HG02970 (cell line): Measurements from ENCODE around the gene MYRF.

Experiments used
- ATAC-seq: cut with Tn5 transposase; IDR thresholded peaks from one replicate; pipeline ENCODE4 v1.9.1; 2021; ENCODE audit warnings: mild to moderate bottlenecking, moderate library complexity, moderate number of reproducible peaks; ENCODE audit not compliant: unreplicated experiment, low FRiP score

The MYRF gene

DNA sequence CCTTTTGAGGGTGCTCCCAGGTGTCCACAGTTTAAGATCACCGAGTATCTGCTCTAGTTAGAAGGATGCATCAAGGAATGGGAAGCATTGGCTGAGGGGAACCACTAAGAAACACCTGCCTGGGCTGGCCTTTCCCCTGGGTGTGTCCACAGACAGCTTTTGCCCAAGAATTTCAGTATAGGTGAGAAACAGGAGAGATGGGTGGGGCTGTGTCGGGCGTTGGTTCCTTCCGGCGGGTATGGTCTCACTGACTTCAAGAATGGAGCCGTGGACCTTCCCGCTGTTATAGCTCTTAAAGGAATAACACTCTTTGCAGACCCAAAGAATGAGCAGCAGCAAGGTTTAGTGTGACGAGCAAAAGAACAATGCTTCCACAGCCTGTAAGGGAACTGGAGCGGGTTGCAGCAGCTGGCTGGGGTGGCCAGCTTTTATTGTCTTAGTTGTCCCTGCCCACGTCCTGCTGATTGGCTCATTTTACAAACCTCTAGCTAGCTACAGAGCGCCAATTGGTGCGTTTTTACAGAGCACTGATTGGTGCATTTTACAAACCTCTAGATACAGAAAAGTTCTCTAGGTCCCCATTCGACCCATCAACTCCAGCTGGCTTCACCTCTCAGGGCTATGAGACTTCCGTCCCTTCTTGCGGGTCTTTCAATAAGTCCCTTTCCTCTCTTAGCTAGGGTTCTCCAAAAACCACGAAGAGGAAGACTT is 62.0 kb downstream of the MYRF start:
- no peak for ATAC-seq

DNA sequence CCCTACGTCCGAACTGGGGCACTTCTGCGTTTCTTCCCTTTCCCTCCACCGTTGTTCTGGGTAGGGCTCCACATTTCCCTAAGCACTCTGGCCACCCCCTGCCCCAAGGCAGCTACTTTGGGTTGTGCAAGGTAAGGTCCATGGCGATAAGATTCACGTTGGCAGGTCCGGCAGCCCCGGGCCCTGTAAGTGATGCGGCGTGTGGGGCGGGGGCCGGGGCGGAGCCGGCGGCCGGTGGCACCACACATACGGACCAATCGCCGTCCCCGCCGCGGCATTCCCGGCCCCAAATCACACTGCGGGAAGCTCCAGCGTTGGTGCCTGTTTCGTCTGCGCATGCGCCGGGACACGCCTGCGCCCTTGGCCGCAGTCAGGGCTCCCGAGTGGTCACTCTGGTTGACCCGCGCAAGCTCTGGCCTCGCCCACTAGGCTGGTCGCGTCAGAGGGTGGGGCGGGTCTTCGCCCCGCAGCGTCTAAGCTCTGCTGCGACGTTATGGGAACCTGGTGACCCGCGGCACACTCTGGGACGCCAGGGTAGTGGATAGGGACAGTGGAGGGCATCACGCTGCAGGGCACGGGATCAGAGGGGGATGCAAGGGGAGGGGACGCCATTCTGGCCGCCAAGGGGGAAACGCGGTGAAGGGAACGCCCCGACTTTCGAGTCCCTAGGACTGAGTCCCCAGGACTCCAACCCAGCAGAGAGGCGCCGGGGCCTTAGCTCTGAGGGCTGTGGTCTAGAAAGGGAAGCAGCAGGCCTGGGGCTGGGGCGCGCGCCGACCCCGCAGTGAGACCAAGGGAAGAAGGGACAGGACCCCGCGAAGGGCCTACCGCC is 62.7 kb downstream of the MYRF start:
- peak; percentile 46 for ATAC-seq

DNA sequence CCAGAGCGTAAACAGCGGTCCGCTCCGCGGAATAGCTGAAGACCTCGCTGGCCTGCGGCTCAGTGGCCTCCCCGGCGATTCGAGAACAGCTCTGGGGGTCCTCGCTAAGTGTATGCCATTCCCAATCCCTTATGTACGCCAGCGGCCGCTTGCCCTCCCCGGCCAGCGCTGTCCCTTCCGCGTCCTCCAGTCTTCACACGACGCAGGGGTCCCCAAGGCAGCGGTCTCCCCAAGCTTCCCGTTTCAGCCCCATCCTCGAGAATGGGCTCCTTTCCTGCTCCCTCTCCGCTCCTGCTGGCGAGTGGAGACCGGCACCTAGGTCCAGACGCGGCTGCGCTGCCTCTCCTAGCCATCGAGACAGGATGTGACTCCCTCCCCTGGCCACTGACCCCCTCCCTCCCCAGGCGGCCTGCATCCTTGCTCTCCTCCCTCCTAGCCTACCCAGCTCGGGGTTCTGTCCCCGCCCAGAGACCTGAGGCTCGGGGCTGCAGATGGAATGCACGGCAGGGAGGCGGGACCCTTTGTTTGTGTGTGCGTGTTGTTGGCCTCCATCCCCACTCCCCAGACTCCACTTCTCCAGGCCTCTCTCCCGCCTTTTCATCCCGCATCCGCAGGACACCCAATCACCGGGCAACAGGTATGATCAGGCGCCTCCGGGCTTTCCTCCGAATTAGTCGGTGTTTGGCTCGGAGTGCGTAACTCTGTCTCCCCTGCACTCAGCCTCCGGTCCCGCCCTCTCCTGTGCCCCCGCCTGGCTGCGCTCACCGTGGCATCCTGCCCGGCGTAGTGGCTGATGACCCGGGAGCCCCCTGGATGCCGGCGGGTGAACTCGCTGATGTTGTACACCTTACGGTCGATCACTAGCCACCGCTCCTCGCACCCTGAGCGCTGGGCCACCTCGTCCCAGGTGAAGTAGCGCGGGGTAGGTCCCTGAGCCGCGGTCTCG is 63.6 kb downstream of the MYRF start:
- peak; percentile 31 for ATAC-seq

GRCh38 chr11:61816736-61817455 is 64.5 kb downstream of the MYRF start, which contains the start of gene FADS1:
FADS1 (minus strand) TSS chr11:61817003; CDS start chr11:61816929, 74 bp downstream.
- peak; percentile 42 for ATAC-seq

GRCh38 chr11:61817471-61818202 is 65.2 kb downstream of the MYRF start:
- no peak for ATAC-seq

DNA sequence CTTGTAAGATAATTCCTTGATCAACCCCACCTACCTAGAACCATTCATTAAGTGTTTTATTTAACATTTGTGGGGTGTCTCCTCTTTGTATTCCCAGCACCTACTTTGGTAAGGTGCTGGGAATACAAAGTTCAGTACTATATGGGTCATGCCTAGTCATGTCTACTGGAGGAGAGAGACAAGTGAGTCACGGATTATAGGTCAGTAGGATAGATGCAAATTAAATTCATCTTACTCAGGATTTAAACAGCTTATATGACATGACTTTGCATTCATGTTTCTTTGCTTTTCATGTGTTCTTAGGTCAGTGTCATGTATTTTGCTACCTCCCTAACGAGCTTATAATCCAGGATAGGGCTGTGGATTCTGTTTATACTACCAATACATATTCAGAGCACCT is 67.7 kb downstream of the MYRF start:
- ATAC-seq = no peak

DNA sequence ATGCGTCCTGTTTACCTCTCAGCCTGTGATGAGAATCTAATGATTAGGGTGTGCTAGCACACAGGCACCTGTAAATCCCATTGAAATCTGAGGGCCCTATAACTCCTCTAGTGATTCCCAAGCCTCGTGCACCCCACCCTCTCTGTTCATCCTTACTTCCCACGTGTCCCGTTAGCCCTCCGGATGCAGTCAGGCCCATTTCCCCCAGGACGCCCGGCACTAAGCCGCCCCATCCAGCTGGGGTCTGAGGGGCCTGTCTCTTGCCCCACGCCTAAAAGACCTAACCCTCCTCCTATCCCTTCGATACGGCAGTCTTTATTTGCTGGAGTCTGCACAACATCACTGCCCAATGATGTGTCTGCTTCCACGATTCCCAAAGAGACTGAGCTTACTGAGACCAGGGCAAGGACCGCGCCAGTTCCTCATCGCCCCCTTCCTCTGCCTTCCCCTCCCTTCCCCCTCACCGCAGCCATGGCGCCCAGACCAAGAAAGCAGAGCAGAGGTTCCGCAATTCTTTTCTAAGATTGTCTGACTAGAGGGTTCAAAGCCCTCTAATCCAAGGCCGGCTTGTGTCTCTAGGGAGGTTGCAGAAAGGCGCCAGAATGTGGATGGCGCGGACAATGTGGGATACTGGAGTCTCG is 74.6 kb downstream of the MYRF start:
- ATAC-seq = peak; percentile 3

- ATAC-seq = peak; percentile 58
Observed at GRCh38 chr11:61827571-61828378, 75.3 kb downstream of the MYRF start, which contains the start of gene FADS2. FADS2 (plus strand) TSS chr11:61828300; CDS start chr11:61828391, 91 bp downstream.

DNA sequence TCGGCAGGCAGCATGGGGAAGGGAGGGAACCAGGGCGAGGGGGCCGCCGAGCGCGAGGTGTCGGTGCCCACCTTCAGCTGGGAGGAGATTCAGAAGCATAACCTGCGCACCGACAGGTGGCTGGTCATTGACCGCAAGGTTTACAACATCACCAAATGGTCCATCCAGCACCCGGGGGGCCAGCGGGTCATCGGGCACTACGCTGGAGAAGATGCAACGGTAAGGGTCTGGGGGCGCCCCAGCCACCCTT is 75.9 kb downstream of the MYRF start:
- peak; percentile 13 for ATAC-seq

DNA sequence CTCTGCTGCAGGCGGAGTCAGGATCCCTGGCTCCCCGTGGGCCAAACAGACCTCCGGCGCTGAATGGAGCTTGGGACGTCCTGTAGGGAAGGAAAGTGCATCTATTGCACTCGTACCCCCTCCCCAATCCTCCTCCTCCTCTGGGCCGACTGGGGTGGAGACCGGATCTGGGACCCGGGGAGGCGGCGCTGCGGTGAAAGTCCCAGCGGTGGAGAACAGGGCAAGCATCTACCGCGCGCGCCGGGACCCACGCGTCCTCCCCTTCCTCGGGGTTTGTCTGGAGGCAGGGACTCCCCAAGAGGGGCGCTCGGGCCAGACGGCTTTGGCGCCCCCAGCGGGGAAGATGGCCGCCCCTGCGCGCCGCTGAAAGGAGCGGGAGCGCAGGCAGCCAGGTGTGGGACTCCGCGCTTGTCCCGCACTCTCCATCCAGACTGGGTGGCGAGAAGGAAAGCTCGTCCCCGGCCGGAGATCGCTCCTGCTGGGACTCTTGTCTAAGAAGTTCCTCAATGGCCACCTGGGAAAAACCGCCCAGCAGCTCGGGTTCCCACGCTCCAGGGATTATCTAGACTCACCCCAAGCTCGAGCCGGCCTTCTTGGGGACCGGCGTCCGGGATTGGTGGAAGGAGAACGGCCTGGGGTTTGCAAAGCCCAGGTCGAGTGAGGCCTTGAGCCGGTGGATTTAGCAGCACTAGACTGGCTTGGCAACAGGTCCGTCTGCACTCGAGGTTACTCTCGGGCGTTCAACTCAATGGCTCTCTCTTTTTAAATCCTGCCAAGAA is 76.4 kb downstream of the MYRF start:
- ATAC-seq = peak; percentile 26

DNA sequence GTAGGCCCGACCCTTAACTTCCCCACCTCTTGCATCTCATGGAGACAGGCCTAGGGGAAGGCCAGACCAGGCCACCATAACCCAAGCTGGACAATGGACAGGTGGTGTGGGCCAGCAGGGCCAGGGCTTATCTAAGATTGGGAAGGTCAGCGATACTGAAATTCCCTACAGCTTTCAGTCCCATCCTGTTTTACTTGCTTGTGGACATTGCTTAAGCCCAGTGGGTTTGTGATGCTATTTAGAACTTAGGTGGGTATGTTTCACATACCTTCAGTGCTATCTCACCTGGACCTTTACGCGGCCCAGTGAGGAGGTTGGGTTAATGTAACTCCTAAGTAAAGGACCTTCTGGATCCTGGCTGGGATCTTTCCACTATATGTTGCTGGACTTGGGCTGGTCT is 77.4 kb downstream of the MYRF start:
- no peak for ATAC-seq

DNA sequence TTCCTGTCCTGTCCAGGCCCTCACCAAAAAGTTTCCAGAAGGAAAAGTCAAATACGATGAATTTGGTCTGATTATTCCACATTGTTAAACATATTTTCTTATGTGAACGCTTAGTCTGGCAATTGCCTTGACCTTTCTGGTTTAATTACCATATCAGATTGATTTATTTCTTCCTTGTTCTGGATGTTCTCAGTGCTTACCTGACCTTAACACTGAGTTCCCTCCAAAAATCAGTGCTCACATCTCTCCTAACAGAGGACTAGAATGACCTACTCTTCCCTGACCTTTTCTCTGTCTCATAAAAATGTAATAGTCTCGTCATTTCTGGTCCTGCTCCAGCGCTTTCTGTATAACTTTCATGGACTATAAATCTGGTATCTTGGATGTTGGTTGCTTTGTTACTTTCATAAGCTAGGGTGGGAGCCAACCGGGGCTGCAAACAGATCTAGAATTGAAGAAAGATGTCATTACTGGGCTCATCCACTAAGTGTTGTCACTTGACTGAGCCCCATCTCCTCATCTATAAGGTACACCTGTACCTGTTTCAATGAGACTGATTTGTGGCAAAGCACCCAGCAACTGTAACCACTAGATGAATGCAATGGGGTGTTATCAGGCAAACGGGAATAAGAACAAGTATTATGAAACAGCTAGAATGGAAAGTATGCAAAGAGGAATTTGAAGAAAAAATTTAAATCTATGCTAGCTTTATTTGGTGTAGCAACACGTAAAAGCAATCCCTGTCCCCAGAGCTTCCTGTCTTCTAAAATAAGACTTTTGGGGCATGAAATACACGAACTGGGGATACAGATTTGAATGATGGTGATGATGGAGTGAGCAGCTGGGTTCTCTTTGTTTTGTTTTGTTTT is 78.0 kb downstream of the MYRF start:
- no peak for ATAC-seq

- no peak for ATAC-seq
Observed at GRCh38 chr11:61832207-61832606, 79.8 kb downstream of the MYRF start.

- no peak for ATAC-seq
Observed at GRCh38 chr11:61832754-61833153, 80.3 kb downstream of the MYRF start.

DNA sequence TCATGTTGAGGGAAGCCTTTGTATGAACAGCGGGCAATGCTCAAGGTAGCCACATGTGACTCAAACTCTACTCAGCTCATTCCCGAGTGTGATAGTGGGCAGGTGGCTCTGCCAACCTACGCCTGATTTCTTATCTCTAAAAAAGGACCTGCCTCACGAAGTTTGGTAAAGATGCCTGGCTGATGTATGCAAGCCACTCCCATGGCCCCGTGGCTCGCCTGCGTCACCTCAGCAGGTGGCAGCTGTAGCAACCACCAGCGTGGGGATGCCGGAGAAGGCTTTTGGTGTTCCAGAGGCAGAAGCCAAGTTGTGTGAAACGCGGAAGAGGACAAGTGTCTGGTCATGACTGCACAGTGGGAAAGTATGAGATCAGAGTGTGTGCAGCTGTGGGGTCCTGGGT is 81.0 kb downstream of the MYRF start:
- no peak for ATAC-seq

GRCh38 chr11:61833926-61834277 is 81.5 kb downstream of the MYRF start:
- ATAC-seq = no peak
